Stimulated activated CD8-positive, alpha-beta memory T cell treated with anti-CD3 and anti-CD28 coated beads, Interleukin-4, amount 100 ng/mL, for 1 hour (primary cell): ENCODE data around the gene CBX6.

Experiments used
- DNase-seq, 2 donors: peaks; one replicate each; pipeline ENCODE4 v3.0.0-alpha.2; 2020; ENCODE audit warnings: low read depth in 2 of 2, low spot score in 1 of 2

The CBX6 gene

DNA sequence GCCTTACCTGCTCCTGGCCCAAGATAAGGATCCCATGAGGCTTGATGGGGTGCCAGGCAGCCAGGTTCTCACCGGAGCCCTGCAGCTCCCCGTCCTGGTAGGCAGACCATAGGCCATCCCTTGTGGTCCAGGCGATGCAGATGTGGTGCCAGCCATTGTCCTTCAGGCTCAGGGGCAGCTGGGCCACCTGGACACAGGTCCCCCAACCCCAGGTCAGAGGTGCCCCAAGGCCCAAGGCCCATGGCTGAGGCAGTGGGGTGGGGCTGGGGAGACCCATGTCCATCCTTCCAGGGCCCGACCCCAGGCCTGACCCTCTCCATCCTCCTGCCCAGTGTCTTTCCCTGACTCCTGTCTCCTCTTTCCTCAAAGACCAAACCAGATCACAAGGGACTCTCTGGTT is 48.9 kb downstream of the CBX6 start:
- no peak for DNase-seq

DNA sequence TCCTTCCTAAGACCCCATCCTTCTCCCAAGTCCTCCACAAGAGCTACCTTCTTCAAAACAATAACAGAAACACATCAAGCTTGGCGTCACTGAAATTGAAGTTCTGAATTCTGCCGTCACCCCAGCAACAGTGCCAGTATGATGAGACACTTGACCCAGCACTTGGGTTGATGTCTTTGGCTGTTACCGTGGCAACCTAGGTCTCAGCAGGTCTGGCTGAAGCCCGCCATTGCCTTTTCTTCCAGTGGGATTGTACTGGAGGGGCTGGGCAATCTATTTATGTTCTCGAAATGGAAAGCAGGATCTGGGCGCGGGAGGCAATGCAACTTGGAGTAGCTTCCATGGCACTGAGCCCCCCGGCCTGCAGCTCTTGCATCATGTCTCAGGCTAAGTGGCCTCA is 52.0 kb downstream of the CBX6 start:
- no peak for DNase-seq

DNA sequence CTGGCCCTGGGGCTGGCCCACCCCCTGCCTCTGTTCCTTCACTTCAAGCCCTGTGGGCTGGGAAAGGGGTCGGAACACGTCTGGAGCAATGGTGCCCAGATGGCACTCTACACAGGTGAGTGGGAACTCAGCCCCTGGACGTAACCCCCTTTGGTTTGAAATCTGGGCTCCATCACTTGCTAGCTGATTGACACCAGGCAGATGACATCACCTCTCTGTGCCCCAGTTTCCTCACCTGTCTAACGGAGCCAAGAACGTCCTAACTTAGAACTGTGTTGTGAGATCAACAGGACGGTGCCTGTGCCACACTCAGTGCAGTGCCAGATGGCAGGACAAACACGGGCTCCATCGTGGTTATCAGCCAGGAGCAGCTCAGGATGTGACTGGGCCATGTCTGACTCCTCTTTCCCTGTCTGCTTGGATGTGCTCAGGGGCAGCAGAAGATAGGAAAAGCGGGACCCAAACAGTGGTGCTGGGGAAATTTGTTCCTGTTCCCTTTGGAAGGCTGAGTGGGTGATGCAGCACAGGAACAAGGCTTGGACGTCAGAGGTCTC is 52.6 kb downstream of the CBX6 start:
- DNase-seq, result no peak

DNA sequence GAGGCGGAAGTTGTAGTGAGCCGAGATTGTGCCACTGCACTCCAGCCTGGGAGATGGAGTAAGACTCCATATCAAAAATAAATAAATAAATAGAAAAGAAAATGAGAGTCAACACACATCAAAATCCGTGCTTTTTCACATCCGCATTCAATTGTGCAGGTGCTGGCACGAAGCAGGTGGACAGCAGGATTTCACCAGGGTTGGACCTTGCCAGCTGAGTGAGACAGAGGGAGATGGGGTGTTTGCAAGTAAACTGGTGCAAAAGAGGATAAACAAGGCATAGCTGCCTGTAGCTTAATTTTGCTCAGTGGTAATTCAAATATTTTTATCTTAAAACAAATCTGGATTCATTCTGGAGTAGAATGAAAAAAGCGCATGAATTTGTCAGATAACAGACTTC is 54.8 kb downstream of the CBX6 start:
- no peak for DNase-seq

DNA sequence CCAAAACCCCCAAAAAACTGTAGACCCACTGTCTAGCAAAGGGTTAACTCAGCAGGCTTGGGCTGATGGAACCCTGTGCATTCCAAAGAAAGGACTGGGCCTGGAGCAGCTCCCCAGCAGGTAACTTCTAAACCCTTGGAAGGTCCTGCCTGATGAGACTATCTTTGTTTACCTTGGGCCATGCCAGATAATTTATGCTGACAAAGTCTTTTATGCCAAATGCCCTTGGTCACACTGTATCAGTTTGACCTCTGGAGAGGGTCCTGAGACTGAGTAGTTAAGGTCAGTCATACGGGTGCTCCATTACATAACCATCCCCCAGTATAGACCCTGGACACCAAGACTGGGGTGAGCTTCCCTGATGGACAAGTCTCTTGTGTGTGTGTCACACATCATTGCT is 56.2 kb downstream of the CBX6 start:
- no peak for DNase-seq
